HG03571 (cell line): ENCODE measurements around the gene EFCC1.
"Not testable (repeated sequence)": the region's sequence is repeated elsewhere in the genome, so short reads cannot be mapped to it uniquely, and the experiment has no call there.

Experiments
- ATAC-seq: cut with Tn5 transposase; IDR thresholded peaks from one replicate; pipeline ENCODE4 v1.9.1; 2021; ENCODE audit not compliant: unreplicated experiment

EFCC1 gene

GRCh38 chr3:129051871-129052340 is 50.8 kb downstream of the EFCC1 start:
- ATAC-seq: no peak

- ATAC-seq: no peak
These were observed 51.6 kb downstream of the EFCC1 start for GRCh38 chr3:129052675-129053074.

- no peak for ATAC-seq
These were observed 53.6 kb downstream of the EFCC1 start for GRCh38 chr3:129054605-129055104.

GRCh38 chr3:129056451-129057173 is 55.5 kb downstream of the EFCC1 start:
- no peak for ATAC-seq

- ATAC-seq: no peak
These were observed 56.1 kb downstream of the EFCC1 start for GRCh38 chr3:129057249-129057648.

- no peak for ATAC-seq
These were observed 57.5 kb downstream of the EFCC1 start for GRCh38 chr3:129058441-129059200.

GRCh38 chr3:129059311-129059958 is 58.3 kb downstream of the EFCC1 start:
- ATAC-seq: no peak

- no peak for ATAC-seq
These were observed 59.3 kb downstream of the EFCC1 start, which contains the start of gene GP9 for GRCh38 chr3:129060276-129061022. GP9 (plus strand) TSS chr3:129060779; CDS start chr3:129061740, 961 bp downstream.

GRCh38 chr3:129061023-129061887 is 60.2 kb downstream of the EFCC1 start:
- no peak for ATAC-seq

- no peak for ATAC-seq
These were observed 61.1 kb downstream of the EFCC1 start for GRCh38 chr3:129061888-129062834.

- ATAC-seq: no peak
These were observed 62.1 kb downstream of the EFCC1 start for GRCh38 chr3:129063091-129063640.

GRCh38 chr3:129063841-129064482 is 62.9 kb downstream of the EFCC1 start:
- ATAC-seq: no peak

GRCh38 chr3:129065016-129065719 is 64.1 kb downstream of the EFCC1 start:
- no peak for ATAC-seq

GRCh38 chr3:129065720-129066073 is 64.6 kb downstream of the EFCC1 start:
- no peak for ATAC-seq

- not testable (repeated sequence) for ATAC-seq
These were observed 66.6 kb downstream of the EFCC1 start for GRCh38 chr3:129067719-129068118.

- no peak for ATAC-seq
These were observed 67.3 kb downstream of the EFCC1 start for GRCh38 chr3:129068291-129068886.
